ENCODE measurements around the gene OPTN.

OPTN gene

DNA sequence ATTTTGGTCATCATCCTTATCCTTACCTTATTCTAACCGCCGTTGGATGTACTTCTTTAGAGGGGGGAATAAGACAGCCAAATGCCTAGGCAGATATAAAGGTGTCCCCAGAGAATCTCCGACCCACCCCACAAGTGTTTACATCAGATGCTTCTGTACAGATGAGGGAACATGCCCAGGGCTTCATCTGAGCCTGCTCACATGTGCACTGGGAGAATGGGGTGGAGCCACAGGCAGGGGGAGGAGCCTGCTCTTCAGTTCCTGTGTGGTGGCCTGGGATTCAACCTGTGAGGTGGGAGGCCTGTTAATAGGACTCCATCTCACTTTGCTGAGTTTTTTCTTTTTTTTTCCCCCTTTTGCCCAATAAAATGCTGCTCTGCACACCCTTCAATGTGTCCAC lies 27.6 kb upstream of the OPTN start:
- TF ChIP-seq TAF1 (IDR thresholded peaks at IDR 0.05; ENCODE audit: borderline replicate concordance, insufficient read depth, low read length) (no peak), POLR2AphosphoS5 (IDR thresholded peaks at IDR 0.05; ENCODE audit: low read depth, low read length) (no peak), SIN3A (IDR thresholded peaks at IDR 0.05; ENCODE audit: borderline replicate concordance, insufficient read depth, low read length) (no peak)
- TF ChIP-seq, protein P1, sequence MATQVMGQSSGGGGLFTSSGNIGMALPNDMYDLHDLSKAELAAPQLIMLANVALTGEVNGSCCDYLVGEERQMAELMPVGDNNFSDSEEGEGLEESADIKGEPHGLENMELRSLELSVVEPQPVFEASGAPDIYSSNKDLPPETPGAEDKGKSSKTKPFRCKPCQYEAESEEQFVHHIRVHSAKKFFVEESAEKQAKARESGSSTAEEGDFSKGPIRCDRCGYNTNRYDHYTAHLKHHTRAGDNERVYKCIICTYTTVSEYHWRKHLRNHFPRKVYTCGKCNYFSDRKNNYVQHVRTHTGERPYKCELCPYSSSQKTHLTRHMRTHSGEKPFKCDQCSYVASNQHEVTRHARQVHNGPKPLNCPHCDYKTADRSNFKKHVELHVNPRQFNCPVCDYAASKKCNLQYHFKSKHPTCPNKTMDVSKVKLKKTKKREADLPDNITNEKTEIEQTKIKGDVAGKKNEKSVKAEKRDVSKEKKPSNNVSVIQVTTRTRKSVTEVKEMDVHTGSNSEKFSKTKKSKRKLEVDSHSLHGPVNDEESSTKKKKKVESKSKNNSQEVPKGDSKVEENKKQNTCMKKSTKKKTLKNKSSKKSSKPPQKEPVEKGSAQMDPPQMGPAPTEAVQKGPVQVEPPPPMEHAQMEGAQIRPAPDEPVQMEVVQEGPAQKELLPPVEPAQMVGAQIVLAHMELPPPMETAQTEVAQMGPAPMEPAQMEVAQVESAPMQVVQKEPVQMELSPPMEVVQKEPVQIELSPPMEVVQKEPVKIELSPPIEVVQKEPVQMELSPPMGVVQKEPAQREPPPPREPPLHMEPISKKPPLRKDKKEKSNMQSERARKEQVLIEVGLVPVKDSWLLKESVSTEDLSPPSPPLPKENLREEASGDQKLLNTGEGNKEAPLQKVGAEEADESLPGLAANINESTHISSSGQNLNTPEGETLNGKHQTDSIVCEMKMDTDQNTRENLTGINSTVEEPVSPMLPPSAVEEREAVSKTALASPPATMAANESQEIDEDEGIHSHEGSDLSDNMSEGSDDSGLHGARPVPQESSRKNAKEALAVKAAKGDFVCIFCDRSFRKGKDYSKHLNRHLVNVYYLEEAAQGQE (IDR thresholded peaks at IDR 0.05; ENCODE audit: insufficient read depth in 1 of 2, low read depth in 2 of 2, low read length in 2 of 2): no peak

DNA sequence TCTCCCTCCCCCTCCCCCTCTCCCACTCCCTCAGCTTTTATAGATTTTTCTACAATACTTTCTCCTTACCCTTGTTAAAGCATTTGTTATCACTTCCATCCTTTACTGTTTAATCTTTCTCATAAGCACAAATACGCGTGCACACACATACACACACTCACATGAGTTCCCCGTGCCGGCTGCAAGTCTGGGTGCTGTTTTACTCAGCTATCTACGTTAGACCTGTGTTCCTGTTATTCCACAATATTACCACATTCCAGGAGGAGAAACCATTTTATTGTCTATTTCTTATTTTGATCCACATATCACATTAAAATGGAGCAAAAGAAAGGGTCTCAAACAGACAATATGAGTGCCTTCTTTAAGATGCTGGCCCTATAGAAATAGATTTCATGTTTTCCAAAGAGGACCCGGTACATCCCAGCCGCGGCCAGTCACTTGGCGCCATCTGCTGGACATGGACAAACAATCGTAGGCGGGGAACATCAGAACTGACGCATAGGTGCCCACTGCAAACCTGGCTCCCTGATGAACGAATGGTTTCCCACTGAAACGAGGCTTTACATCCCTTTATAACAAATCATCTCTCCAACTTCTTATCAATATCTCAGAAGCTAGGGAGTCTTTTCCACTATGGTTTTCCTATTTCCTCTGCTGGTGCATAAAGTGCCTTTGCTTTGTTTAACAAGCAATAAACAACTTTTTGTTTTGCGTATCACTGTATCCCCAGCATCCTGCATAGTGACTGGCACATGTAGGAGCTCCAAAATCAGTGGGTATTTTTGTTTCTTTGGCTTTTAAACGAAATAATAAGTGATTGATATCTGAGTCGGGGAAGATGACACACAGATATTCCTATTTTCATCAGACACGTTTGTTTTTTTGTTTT lies 25.2 kb upstream of the OPTN start:
- TF ChIP-seq, protein P1 (IDR thresholded peaks at IDR 0.05; ENCODE audit: insufficient read depth in 1 of 2, low read depth in 2 of 2, low read length in 2 of 2): no peak
- no peak for TF ChIP-seq FOXP2 (optimal IDR thresholded peaks at IDR 0.05; ENCODE audit: borderline replicate concordance, extremely low read depth, extremely low read length, insufficient read depth)
- no peak for TF ChIP-seq POLR2AphosphoS5 (IDR thresholded peaks at IDR 0.05; ENCODE audit: low read depth, low read length)
- TF ChIP-seq SIN3A (IDR thresholded peaks at IDR 0.05; ENCODE audit: borderline replicate concordance, insufficient read depth, low read length): no peak

DNA sequence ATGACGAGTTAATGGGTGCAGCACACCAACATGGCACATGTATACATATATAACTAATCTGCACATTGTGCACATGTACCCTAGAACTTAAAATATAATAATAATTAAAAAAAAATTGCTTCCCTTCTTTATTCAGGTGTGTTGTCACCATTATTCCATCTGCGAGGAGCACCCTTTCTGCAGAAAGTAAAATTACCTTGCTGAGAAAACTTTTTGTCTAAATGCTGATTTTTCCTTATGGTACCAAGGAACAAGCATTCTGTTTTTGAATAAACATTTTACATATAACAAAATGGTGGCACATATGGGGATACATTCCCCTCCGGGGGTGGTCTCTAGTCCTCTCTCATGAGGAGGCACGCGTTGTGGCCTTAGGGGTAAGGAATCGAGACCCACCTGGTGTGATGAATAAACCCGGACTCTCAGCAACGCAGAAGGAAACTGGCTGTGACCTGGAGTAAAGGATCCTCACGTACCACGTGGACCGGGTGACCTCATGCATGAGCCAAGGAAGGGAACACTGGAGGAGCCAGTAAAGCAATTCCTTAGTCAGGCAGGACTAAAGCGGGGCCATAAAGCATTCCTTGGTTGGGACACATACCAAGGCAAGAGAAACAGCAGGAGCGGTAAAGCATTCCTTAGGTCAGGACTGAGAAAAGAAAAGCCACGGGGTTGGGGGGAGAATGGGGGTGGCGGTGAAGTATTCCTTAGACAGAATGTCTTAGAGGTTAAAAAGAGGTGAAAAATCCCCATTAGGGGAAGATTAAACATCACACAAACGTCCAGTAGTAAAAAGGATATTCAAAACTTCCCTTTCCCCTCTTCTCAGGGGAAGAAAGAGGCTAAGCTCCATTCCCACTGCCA lies 20.8 kb upstream of the OPTN start:
- TF ChIP-seq SIN3A (IDR thresholded peaks at IDR 0.05; ENCODE audit: borderline replicate concordance, insufficient read depth, low read length) (no peak), POLR2AphosphoS5 (IDR thresholded peaks at IDR 0.05; ENCODE audit: low read depth, low read length) (no peak), FOXP2 (optimal IDR thresholded peaks at IDR 0.05; ENCODE audit: borderline replicate concordance, extremely low read depth, extremely low read length, insufficient read depth) (no peak), TAF1 (IDR thresholded peaks at IDR 0.05; ENCODE audit: borderline replicate concordance, insufficient read depth, low read length) (no peak)
- TF ChIP-seq, protein P1 (IDR thresholded peaks at IDR 0.05; ENCODE audit: insufficient read depth in 1 of 2, low read depth in 2 of 2, low read length in 2 of 2): no peak

DNA sequence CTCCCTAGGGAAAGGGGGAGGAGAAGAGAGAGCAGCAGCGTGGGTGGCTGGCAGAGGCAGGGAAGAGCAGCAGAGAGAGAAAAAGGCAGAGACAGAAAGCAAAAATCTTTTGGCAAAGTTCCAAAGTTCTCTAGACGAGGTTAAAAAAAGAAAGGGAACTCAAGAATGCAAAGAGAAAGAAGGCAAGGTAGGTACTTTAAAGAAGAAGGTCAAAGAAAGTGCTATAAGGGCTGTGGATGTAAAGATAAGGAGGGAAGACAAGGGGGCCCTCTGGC lies 20.2 kb upstream of the OPTN start:
- TF ChIP-seq TAF1 (IDR thresholded peaks at IDR 0.05; ENCODE audit: borderline replicate concordance, insufficient read depth, low read length): no peak
- TF ChIP-seq, protein P1 (IDR thresholded peaks at IDR 0.05; ENCODE audit: insufficient read depth in 1 of 2, low read depth in 2 of 2, low read length in 2 of 2): no peak
- TF ChIP-seq SIN3A (IDR thresholded peaks at IDR 0.05; ENCODE audit: borderline replicate concordance, insufficient read depth, low read length): no peak
- TF ChIP-seq FOXP2 (optimal IDR thresholded peaks at IDR 0.05; ENCODE audit: borderline replicate concordance, extremely low read depth, extremely low read length, insufficient read depth): no peak
- no peak for TF ChIP-seq POLR2AphosphoS5 (IDR thresholded peaks at IDR 0.05; ENCODE audit: low read depth, low read length)
